D341Med (cell line): Measurements from ENCODE around the gene UNC13C.
"Not testable (repeated sequence)": the region's sequence is repeated elsewhere in the genome, so short reads cannot be mapped to it uniquely, and the experiment has no call there.

Experiments
- DNase-seq: peaks from one replicate; pipeline ENCODE4 v3.0.0; 2012; ENCODE audit warnings: low spot score

UNC13C gene

GRCh38 chr15:54304321-54304720, 326.1 kb downstream of the UNC13C start:
- no peak for DNase-seq

GRCh38 chr15:54305138-54305537, 326.9 kb downstream of the UNC13C start:
- DNase-seq, result no peak

GRCh38 chr15:54307252-54307902, 329.1 kb downstream of the UNC13C start:
- DNase-seq, result no peak

GRCh38 chr15:54307926-54308325, 329.7 kb downstream of the UNC13C start:
- DNase-seq, result no peak

GRCh38 chr15:54312528-54312927, 334.3 kb downstream of the UNC13C start:
- no peak for DNase-seq

- DNase-seq, result no peak
Measured at GRCh38 chr15:54321426-54321825, 343.2 kb downstream of the UNC13C start.

- no peak for DNase-seq
Measured at GRCh38 chr15:54322341-54322740, 344.1 kb downstream of the UNC13C start.

- no peak for DNase-seq
Measured at GRCh38 chr15:54345301-54345700, 367.1 kb downstream of the UNC13C start.

GRCh38 chr15:54345827-54346226, 367.6 kb downstream of the UNC13C start:
- DNase-seq, result no peak

GRCh38 chr15:54347082-54347827, 369.0 kb downstream of the UNC13C start:
- DNase-seq, result no peak

GRCh38 chr15:54353726-54354125, 375.5 kb downstream of the UNC13C start:
- no peak for DNase-seq

GRCh38 chr15:54354341-54354740, 376.1 kb downstream of the UNC13C start:
- no peak for DNase-seq

GRCh38 chr15:54364961-54365360, 386.7 kb downstream of the UNC13C start:
- no peak for DNase-seq

- DNase-seq, result no peak
Measured at GRCh38 chr15:54373332-54373731, 395.1 kb downstream of the UNC13C start.

- peak; percentile 31 for DNase-seq
Measured at GRCh38 chr15:54374184-54374952, 396.1 kb downstream of the UNC13C start.

- no peak for DNase-seq
Measured at GRCh38 chr15:54387799-54388198, 409.6 kb downstream of the UNC13C start.

- DNase-seq, result no peak
Measured at GRCh38 chr15:54388746-54389145, 410.5 kb downstream of the UNC13C start.

- no peak for DNase-seq
Measured at GRCh38 chr15:54410481-54410880, 432.2 kb downstream of the UNC13C start.

- no peak for DNase-seq
Measured at GRCh38 chr15:54424171-54424570, 445.9 kb downstream of the UNC13C start.

- DNase-seq, result no peak
Measured at GRCh38 chr15:54428596-54428995, 450.4 kb downstream of the UNC13C start.

GRCh38 chr15:54450288-54450687, 472.0 kb downstream of the UNC13C start:
- DNase-seq, result not testable (repeated sequence)

- DNase-seq, result no peak
Measured at GRCh38 chr15:54456413-54456812, 478.2 kb downstream of the UNC13C start.

GRCh38 chr15:54462511-54462913, 484.3 kb downstream of the UNC13C start:
- DNase-seq, result no peak
